Measurements from ENCODE around the gene HELB. TPM values are rescaled to one million over a fixed set of nuclear protein-coding genes. Genes with fewer than 3 reads are reported as not detected.

Gene HELB
- total RNA-seq, 4 donors from 2014 or later = 4.0 to 11.1 (median 6.0) TPM

DNA sequence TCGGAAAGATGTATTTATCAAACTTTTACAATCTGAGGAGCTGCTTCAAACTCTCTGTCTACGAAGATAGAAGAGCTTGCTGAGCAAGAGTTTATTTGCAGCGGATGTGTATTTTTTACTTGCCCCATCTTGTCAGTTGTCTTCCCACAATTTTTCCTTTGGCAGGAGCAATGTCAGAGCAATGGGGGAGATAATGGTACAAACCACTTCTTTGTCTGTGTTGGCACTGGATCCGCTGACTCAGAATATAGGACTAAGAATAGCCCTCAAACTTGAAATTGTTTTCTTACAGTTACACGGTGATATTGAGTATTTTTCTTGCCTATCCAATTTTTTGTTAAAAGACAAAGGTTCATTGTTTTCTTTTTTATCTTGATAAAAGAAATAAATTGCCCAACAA, 27.6 kb downstream of the HELB start:
- no peak for DNase-seq (ENCODE audit: low spot score in 2 of 2)
- TF ChIP-seq POLR2A (IDR thresholded peaks at IDR 0.05) (no peak), EP300 (IDR thresholded peaks at IDR 0.05) (no peak)
- TF ChIP-seq, protein P1, sequence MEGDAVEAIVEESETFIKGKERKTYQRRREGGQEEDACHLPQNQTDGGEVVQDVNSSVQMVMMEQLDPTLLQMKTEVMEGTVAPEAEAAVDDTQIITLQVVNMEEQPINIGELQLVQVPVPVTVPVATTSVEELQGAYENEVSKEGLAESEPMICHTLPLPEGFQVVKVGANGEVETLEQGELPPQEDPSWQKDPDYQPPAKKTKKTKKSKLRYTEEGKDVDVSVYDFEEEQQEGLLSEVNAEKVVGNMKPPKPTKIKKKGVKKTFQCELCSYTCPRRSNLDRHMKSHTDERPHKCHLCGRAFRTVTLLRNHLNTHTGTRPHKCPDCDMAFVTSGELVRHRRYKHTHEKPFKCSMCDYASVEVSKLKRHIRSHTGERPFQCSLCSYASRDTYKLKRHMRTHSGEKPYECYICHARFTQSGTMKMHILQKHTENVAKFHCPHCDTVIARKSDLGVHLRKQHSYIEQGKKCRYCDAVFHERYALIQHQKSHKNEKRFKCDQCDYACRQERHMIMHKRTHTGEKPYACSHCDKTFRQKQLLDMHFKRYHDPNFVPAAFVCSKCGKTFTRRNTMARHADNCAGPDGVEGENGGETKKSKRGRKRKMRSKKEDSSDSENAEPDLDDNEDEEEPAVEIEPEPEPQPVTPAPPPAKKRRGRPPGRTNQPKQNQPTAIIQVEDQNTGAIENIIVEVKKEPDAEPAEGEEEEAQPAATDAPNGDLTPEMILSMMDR (IDR thresholded peaks at IDR 0.05) = no peak
- 64% methylated on average over 5 of the region's 5 CpGs for WGBS, 2 donors
- no peak overlapping the region for H3K4me3 ChIP-seq
- no peak overlapping the region for H3K27ac ChIP-seq
- no peaks in the 10 kb centered on the region for H3K27me3 ChIP-seq
- H3K9me3 ChIP-seq = no peaks in the 10 kb centered on the region
- peaks cover 0 to 38% (median 0%) of the 10 kb centered on the region in 3 donors for H3K36me3 ChIP-seq
- no peaks in the 10 kb centered on the region for H3K4me1 ChIP-seq

DNA sequence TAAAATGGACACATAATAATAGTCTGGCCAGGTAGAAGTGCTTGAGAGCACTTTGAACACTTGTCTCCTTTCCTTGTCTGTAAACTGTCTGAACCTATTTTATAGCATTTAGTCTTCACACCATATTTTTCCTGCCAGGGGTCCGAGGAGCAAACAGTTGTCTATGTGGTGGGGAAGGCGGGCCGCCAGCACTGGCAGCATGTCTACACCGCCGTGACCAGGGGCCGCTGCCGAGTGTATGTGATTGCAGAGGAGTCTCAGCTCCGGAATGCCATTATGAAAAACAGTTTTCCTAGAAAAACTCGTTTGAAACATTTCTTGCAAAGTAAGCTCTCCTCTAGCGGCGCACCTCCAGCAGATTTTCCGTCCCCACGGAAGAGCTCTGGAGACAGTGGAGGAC, 28.7 kb downstream of the HELB start:
- no peaks in the 10 kb centered on the region for H3K27me3 ChIP-seq
- TF ChIP-seq POLR2A (IDR thresholded peaks at IDR 0.05) (no peak), EP300 (IDR thresholded peaks at IDR 0.05) (no peak)
- TF ChIP-seq, protein P1 (IDR thresholded peaks at IDR 0.05) = no peak
- no peaks in the 10 kb centered on the region for H3K9me3 ChIP-seq
- H3K27ac ChIP-seq = no peak overlapping the region
- WGBS, 2 donors = 93 to 96% methylated on average over 13 of the region's 13 CpGs
- H3K4me3 ChIP-seq = no peak overlapping the region
- H3K36me3 ChIP-seq = peaks cover 0 to 34% (median 0%) of the 10 kb centered on the region in 3 donors
- no peaks in the 10 kb centered on the region for H3K4me1 ChIP-seq
- no peak for DNase-seq (ENCODE audit: low spot score in 2 of 2)

DNA sequence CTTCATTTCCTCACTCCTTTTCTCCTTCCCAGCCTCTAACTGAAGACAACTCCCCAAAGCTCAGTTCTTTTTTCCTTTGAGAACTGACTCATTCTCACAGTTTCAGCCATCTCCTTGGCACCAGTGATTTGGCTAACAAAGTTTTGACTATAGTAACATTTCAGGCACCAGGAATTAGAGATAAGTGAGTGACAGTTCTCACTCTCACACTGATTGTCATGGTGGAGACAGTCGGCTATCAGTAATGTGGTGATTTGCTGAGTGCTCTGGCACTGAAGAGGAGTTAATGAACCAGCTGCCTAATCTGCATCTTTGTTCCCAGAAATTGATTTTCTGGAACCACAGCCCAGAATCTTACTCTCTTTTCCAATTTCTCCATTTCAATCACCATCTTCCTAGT, 29.5 kb downstream of the HELB start:
- 83 to 96% methylated on average over 1 of the region's 1 CpG for WGBS, 2 donors
- TF ChIP-seq, protein P1 (IDR thresholded peaks at IDR 0.05) = no peak
- TF ChIP-seq POLR2A (IDR thresholded peaks at IDR 0.05) = no peak
- TF ChIP-seq EP300 (IDR thresholded peaks at IDR 0.05) = no peak

DNA sequence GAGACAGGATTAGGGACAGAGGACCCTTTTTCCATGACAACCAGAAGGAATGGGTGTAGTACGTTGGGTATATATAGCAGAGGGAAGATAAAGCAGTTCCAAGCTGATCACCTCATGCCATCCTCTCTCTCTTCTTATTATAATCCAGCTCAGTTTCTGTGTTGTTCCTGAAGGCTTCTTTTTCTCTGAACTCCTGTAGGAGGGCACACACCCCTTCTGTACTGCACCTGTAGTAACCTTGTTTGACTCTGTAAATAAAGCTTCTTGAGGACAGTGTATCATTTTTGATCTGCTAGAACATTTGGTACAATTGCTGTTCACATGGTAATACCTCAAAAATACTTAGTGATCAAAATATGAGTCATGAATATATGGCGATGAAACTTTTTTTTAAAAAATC, 33.5 kb downstream of the HELB start:
- TF ChIP-seq, protein P1 (IDR thresholded peaks at IDR 0.05) = no peak
- TF ChIP-seq POLR2A (IDR thresholded peaks at IDR 0.05) (no peak), EP300 (IDR thresholded peaks at IDR 0.05) (no peak)
- Histone ChIP-seq H3K4me3 (no peak overlapping the region), H3K4me1 (no peaks in the 10 kb centered on the region), H3K36me3 (peaks cover 0 to 70% (median 0%) of the 10 kb centered on the region in 3 donors), H3K27me3 (no peaks in the 10 kb centered on the region), H3K9me3 (peaks cover 0 to 11% (median under 1%) of the 10 kb centered on the region in 4 donors), H3K27ac (no peak overlapping the region)
- no peak for DNase-seq (ENCODE audit: low spot score in 2 of 2)
- WGBS, 2 donors = 87 to 95% methylated on average over 2 of the region's 2 CpGs

More for the DNA sequence above, 29.5 kb downstream of the HELB start:
- Histone ChIP-seq H3K9me3 (no peaks in the 10 kb centered on the region), H3K27ac (no peak overlapping the region), H3K36me3 (peaks cover 0 to 37% (median 0%) of the 10 kb centered on the region in 3 donors), H3K27me3 (no peaks in the 10 kb centered on the region), H3K4me1 (no peaks in the 10 kb centered on the region), H3K4me3 (no peak overlapping the region)
- no peak for DNase-seq (ENCODE audit: low spot score in 2 of 2)

DNA sequence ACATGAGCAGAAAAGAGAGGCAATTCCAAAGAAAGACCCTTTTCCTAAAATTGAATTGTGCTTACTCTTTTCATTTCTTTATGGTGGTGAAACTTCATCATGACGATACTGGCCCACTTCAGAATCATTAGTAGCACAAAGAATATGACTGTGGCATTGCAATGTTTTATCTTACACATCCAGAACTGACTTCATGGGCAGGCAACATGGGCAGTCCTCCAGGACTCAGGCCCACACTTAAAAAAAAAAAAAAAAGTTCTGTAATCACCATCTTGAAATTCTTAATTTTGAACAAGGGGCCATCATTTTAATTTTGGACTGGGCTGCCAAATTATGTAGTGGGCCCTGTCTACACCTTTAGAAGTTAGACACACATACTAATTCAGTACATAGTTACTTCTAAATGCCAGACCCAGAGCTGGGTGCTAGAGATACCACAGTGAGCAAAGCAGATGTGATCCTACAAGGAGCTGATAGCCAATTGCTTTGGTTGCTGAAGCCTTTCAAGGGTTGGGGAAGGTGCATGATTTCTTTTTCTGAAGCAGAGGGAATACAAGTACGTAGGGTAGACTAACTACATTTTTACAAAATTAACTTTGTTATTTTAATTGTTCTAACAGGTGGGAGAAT, 35.2 kb downstream of the HELB start:
- DNase-seq (ENCODE audit: low spot score in 2 of 2) = no peak
- no peaks in the 10 kb centered on the region for H3K4me1 ChIP-seq
- 91 to 96% methylated on average over 2 of the region's 2 CpGs for WGBS, 2 donors
- no peak overlapping the region for H3K27ac ChIP-seq
- H3K27me3 ChIP-seq = no peaks in the 10 kb centered on the region
- H3K36me3 ChIP-seq = peaks cover 0 to 70% (median 0%) of the 10 kb centered on the region in 3 donors
- TF ChIP-seq EP300 (IDR thresholded peaks at IDR 0.05) (no peak), POLR2A (IDR thresholded peaks at IDR 0.05) (no peak)
- TF ChIP-seq, protein P1 (IDR thresholded peaks at IDR 0.05) = no peak
- H3K4me3 ChIP-seq = no peak overlapping the region
- peaks cover 0 to 28% (median 5%) of the 10 kb centered on the region in 4 donors for H3K9me3 ChIP-seq
